Activated naive CD8-positive, alpha-beta T cell treated with anti-CD3 and anti-CD28 coated beads, Interleukin-2, amount 50 U/mL, for 24 hours (primary cell): ENCODE data around the gene C7.

Experiments used
- ATAC-seq: fragments of 150-1000 bp; cut with Tn5 transposase; one replicate; pipeline ENCODE4 v1.10.0; 2021
- DNase-seq: peaks from one replicate; pipeline ENCODE4 v3.0.0; 2021
- H3K27ac Mint-ChIP-seq: one replicate; pipeline ENCODE4 v1.8.0; 2021; ENCODE audit warnings: mild to moderate bottlenecking, mixed read lengths
- H3K27me3 Mint-ChIP-seq: one replicate; pipeline ENCODE4 v1.8.0; 2021; ENCODE audit warnings: mixed read lengths
- H3K36me3 Mint-ChIP-seq: one replicate; pipeline ENCODE4 v1.8.0; 2021; ENCODE audit warnings: low read depth, mixed read lengths
- H3K4me1 Mint-ChIP-seq: one replicate; pipeline ENCODE4 v1.8.0; 2021; ENCODE audit warnings: mixed read lengths
- H3K4me3 Mint-ChIP-seq: one replicate; pipeline ENCODE4 v1.8.0; 2021; ENCODE audit warnings: mild to moderate bottlenecking, moderate library complexity, mixed read lengths
- H3K9me3 Mint-ChIP-seq: one replicate; pipeline ENCODE4 v1.8.0; 2021; ENCODE audit warnings: mixed read lengths

The C7 gene

GRCh38 chr5:40904205-40904993 is 4.9 kb upstream of the C7 start:
- Mint-ChIP-seq H3K27me3 (peaks cover 12% of the 10 kb centered on the region), H3K4me1 (no peaks in the 10 kb centered on the region), H3K36me3 (no peaks in the 10 kb centered on the region), H3K27ac (no peak overlapping the region), H3K4me3 (no peak overlapping the region), H3K9me3 (peaks cover 3% of the 10 kb centered on the region)
- ATAC-seq (peak; percentile 81), DNase-seq (peak; percentile 33)

- Mint-ChIP-seq H3K9me3 (no peaks in the 10 kb centered on the region), H3K4me3 (no peak overlapping the region), H3K27me3 (peaks cover 12% of the 10 kb centered on the region), H3K27ac (no peak overlapping the region), H3K36me3 (no peaks in the 10 kb centered on the region), H3K4me1 (no peaks in the 10 kb centered on the region)
- ATAC-seq (no peak), DNase-seq (no peak)
These were observed 4.3 kb upstream of the C7 start for GRCh38 chr5:40904994-40905306.

GRCh38 chr5:40906351-40906751 is 2.9 kb upstream of the C7 start:
- Mint-ChIP-seq H3K27me3 (peaks cover 15% of the 10 kb centered on the region), H3K4me1 (no peaks in the 10 kb centered on the region), H3K9me3 (no peaks in the 10 kb centered on the region), H3K27ac (no peak overlapping the region), H3K36me3 (no peaks in the 10 kb centered on the region), H3K4me3 (no peak overlapping the region)
- DNase-seq (no peak), ATAC-seq (no peak)

- H3K27me3 Mint-ChIP-seq, result peaks cover 20% of the 10 kb centered on the region
- no peak overlapping the region for H3K4me3 Mint-ChIP-seq
- H3K36me3 Mint-ChIP-seq, result no peaks in the 10 kb centered on the region
- H3K9me3 Mint-ChIP-seq, result no peaks in the 10 kb centered on the region
- no peak overlapping the region for H3K27ac Mint-ChIP-seq
- no peaks in the 10 kb centered on the region for H3K4me1 Mint-ChIP-seq
- ATAC-seq, result no peak
- no peak for DNase-seq
These were observed 426 bp downstream of the C7 start for GRCh38 chr5:40909723-40910122.

GRCh38 chr5:40911266-40911665 is 2.0 kb downstream of the C7 start:
- no peak for ATAC-seq
- no peaks in the 10 kb centered on the region for H3K4me1 Mint-ChIP-seq
- no peaks in the 10 kb centered on the region for H3K36me3 Mint-ChIP-seq
- H3K4me3 Mint-ChIP-seq, result no peak overlapping the region
- H3K27ac Mint-ChIP-seq, result no peak overlapping the region
- H3K27me3 Mint-ChIP-seq, result peaks cover 23% of the 10 kb centered on the region
- no peak for DNase-seq
- no peaks in the 10 kb centered on the region for H3K9me3 Mint-ChIP-seq

GRCh38 chr5:40914835-40915234 is 5.5 kb downstream of the C7 start:
- H3K36me3 Mint-ChIP-seq, result no peaks in the 10 kb centered on the region
- ATAC-seq (no peak), DNase-seq (no peak)
- no peaks in the 10 kb centered on the region for H3K4me1 Mint-ChIP-seq
- H3K4me3 Mint-ChIP-seq, result no peak overlapping the region
- no peaks in the 10 kb centered on the region for H3K9me3 Mint-ChIP-seq
- no peak overlapping the region for H3K27ac Mint-ChIP-seq
- peaks cover 24% of the 10 kb centered on the region for H3K27me3 Mint-ChIP-seq

- Mint-ChIP-seq H3K27me3 (peaks cover 25% of the 10 kb centered on the region), H3K4me1 (no peaks in the 10 kb centered on the region), H3K36me3 (no peaks in the 10 kb centered on the region), H3K27ac (no peak overlapping the region), H3K9me3 (no peaks in the 10 kb centered on the region), H3K4me3 (no peak overlapping the region)
- DNase-seq (no peak), ATAC-seq (no peak)
These were observed 6.1 kb downstream of the C7 start for GRCh38 chr5:40915341-40915926.

- Mint-ChIP-seq H3K27ac (no peak overlapping the region), H3K36me3 (no peaks in the 10 kb centered on the region), H3K4me3 (no peak overlapping the region), H3K9me3 (no peaks in the 10 kb centered on the region), H3K4me1 (no peaks in the 10 kb centered on the region), H3K27me3 (peaks cover 24% of the 10 kb centered on the region)
- no peak for ATAC-seq
- DNase-seq, result no peak
These were observed 6.9 kb downstream of the C7 start for GRCh38 chr5:40916226-40916625.

- H3K9me3 Mint-ChIP-seq, result peaks cover 17% of the 10 kb centered on the region
- ATAC-seq (no peak), DNase-seq (no peak)
- H3K27ac Mint-ChIP-seq, result no peak overlapping the region
- peaks cover 2% of the 10 kb centered on the region for H3K36me3 Mint-ChIP-seq
- no peak overlapping the region for H3K4me3 Mint-ChIP-seq
- H3K4me1 Mint-ChIP-seq, result no peaks in the 10 kb centered on the region
- peaks cover 3% of the 10 kb centered on the region for H3K27me3 Mint-ChIP-seq
These were observed 19.7 kb downstream of the C7 start for GRCh38 chr5:40928886-40929448.

- ATAC-seq, result no peak
These were observed 23.5 kb downstream of the C7 start for GRCh38 chr5:40932766-40933165.

GRCh38 chr5:40937075-40937474 is 27.8 kb downstream of the C7 start:
- H3K36me3 Mint-ChIP-seq, result no peaks in the 10 kb centered on the region
- no peaks in the 10 kb centered on the region for H3K9me3 Mint-ChIP-seq
- peaks cover 5% of the 10 kb centered on the region for H3K27me3 Mint-ChIP-seq
- no peak for ATAC-seq
- H3K4me1 Mint-ChIP-seq, result no peaks in the 10 kb centered on the region
- DNase-seq, result no peak
- no peak overlapping the region for H3K4me3 Mint-ChIP-seq
- no peak overlapping the region for H3K27ac Mint-ChIP-seq

More at GRCh38 chr5:40932766-40933165, 23.5 kb downstream of the C7 start:
- Mint-ChIP-seq H3K4me3 (no peak overlapping the region), H3K9me3 (no peaks in the 10 kb centered on the region), H3K36me3 (no peaks in the 10 kb centered on the region), H3K4me1 (no peaks in the 10 kb centered on the region), H3K27me3 (peaks cover 5% of the 10 kb centered on the region), H3K27ac (no peak overlapping the region)
- DNase-seq, result no peak

- DNase-seq, result no peak
- no peak for ATAC-seq
- H3K9me3 Mint-ChIP-seq, result no peaks in the 10 kb centered on the region
- H3K4me3 Mint-ChIP-seq, result no peak overlapping the region
- H3K4me1 Mint-ChIP-seq, result no peaks in the 10 kb centered on the region
- no peaks in the 10 kb centered on the region for H3K36me3 Mint-ChIP-seq
- H3K27me3 Mint-ChIP-seq, result peaks cover 2% of the 10 kb centered on the region
- H3K27ac Mint-ChIP-seq, result no peak overlapping the region
These were observed 30.5 kb downstream of the C7 start for GRCh38 chr5:40939753-40940152.

GRCh38 chr5:40945111-40945510 is 35.8 kb downstream of the C7 start:
- no peaks in the 10 kb centered on the region for H3K4me1 Mint-ChIP-seq
- no peaks in the 10 kb centered on the region for H3K9me3 Mint-ChIP-seq
- DNase-seq, result no peak
- ATAC-seq, result no peak
- H3K27me3 Mint-ChIP-seq, result no peaks in the 10 kb centered on the region
- H3K36me3 Mint-ChIP-seq, result no peaks in the 10 kb centered on the region
- no peak overlapping the region for H3K4me3 Mint-ChIP-seq
- no peak overlapping the region for H3K27ac Mint-ChIP-seq

- ATAC-seq, result no peak
- no peak for DNase-seq
- H3K27ac Mint-ChIP-seq, result no peak overlapping the region
- no peaks in the 10 kb centered on the region for H3K36me3 Mint-ChIP-seq
- H3K4me1 Mint-ChIP-seq, result no peaks in the 10 kb centered on the region
- peaks cover 14% of the 10 kb centered on the region for H3K9me3 Mint-ChIP-seq
- H3K27me3 Mint-ChIP-seq, result peaks cover 4% of the 10 kb centered on the region
- H3K4me3 Mint-ChIP-seq, result no peak overlapping the region
These were observed 46.0 kb downstream of the C7 start for GRCh38 chr5:40955313-40955712.

GRCh38 chr5:40957048-40957447 is 47.8 kb downstream of the C7 start:
- ATAC-seq (no peak), DNase-seq (no peak)
- H3K36me3 Mint-ChIP-seq, result no peaks in the 10 kb centered on the region
- no peaks in the 10 kb centered on the region for H3K4me1 Mint-ChIP-seq
- H3K9me3 Mint-ChIP-seq, result peaks cover 14% of the 10 kb centered on the region
- peaks cover 4% of the 10 kb centered on the region for H3K27me3 Mint-ChIP-seq
- H3K27ac Mint-ChIP-seq, result no peak overlapping the region
- no peak overlapping the region for H3K4me3 Mint-ChIP-seq
